Naive B cell (primary cell): Measurements from ENCODE around the gene STK39. TPM values are rescaled to one million over a fixed set of nuclear protein-coding genes. Genes with fewer than 3 reads are reported as not detected.

Source experiments
- ATAC-seq, 2 donors: fragments of 150-1000 bp; cut with Tn5 transposase; 2 replicates each; pipeline ENCODE4 v1.10.0; 2021; ENCODE audit warnings: low read depth in 2 of 2, mild to moderate bottlenecking in 2 of 2, moderate library complexity in 2 of 2
- DNase-seq: peaks from one replicate; pipeline ENCODE4 v3.0.0; 2022
- H3K27ac Mint-ChIP-seq, 6 donors: one replicate each; pipeline ENCODE4 v1.8.0; 2020 to 2022; ENCODE audit warnings: mild to moderate bottlenecking in 6 of 6, mixed read lengths in 6 of 6, moderate library complexity in 5 of 6, inconsistent platforms in 2 of 6
- H3K27me3 Mint-ChIP-seq, 3 donors: one replicate each; pipeline ENCODE4 v1.8.0; 2021 to 2022; ENCODE audit warnings: mixed read lengths in 3 of 3, mild to moderate bottlenecking in 1 of 3
- H3K36me3 Mint-ChIP-seq, 2 donors: one replicate each; pipeline ENCODE4 v1.8.0; 2020 to 2022; ENCODE audit warnings: mixed read lengths in 2 of 2, inconsistent platforms in 1 of 2, mild to moderate bottlenecking in 1 of 2
- H3K4me1 Mint-ChIP-seq, 3 donors: one replicate each; pipeline ENCODE4 v1.8.0; 2020 to 2022; ENCODE audit warnings: mixed read lengths in 3 of 3, inconsistent platforms in 1 of 3, mild to moderate bottlenecking in 1 of 3, moderate library complexity in 1 of 3
- H3K4me3 Mint-ChIP-seq, 8 donors: one replicate each; pipeline ENCODE4 v1.8.0; 2020 to 2022; ENCODE audit warnings: mild to moderate bottlenecking in 8 of 8, mixed read lengths in 8 of 8, moderate library complexity in 8 of 8, inconsistent platforms in 2 of 8
- H3K9me3 Mint-ChIP-seq, 7 donors: one replicate each; pipeline ENCODE4 v1.8.0; 2020 to 2022; ENCODE audit warnings: mixed read lengths in 7 of 7, mild to moderate bottlenecking in 5 of 7, inconsistent platforms in 2 of 7, moderate library complexity in 1 of 7
- polyA plus RNA-seq, 6 donors: library from polyadenylated mRNA; unstranded; fragments of 300-500 nt; fragmentation: Illumina TruSeq; gene quantifications; one replicate each; pipeline ENCODE4 v1.2.3, GENCODE V29; 2021; ENCODE audit warnings: low read depth in 6 of 6

The STK39 gene
- polyA plus RNA-seq, 6 donors from 2014 or later, result 1.3 to 2.9 (median 1.5) TPM

GRCh38 chr2:168181825-168182224 is 65.6 kb downstream of the STK39 start:
- no peak for DNase-seq
- Mint-ChIP-seq H3K9me3 (no peaks in the 10 kb centered on the region), H3K4me3 (no peak overlapping the region), H3K27me3 (no peaks in the 10 kb centered on the region), H3K4me1 (peaks cover 13 to 23% (median 14%) of the 10 kb centered on the region in 3 donors), H3K27ac (no peak overlapping the region), H3K36me3 (peaks cover 0 to 4% of the 10 kb centered on the region in 2 donors)
- ATAC-seq, result no peak

GRCh38 chr2:168180914-168181313 is 66.5 kb downstream of the STK39 start:
- H3K4me1 Mint-ChIP-seq, result peaks cover 16 to 31% (median 22%) of the 10 kb centered on the region in 3 donors

GRCh38 chr2:168180483-168180882 is 66.9 kb downstream of the STK39 start:
- Mint-ChIP-seq H3K4me1 (peaks cover 12 to 31% (median 22%) of the 10 kb centered on the region in 3 donors), H3K36me3 (peaks cover 0 to 4% of the 10 kb centered on the region in 2 donors), H3K27ac (no peak overlapping the region)

More at GRCh38 chr2:168180914-168181313, 66.5 kb downstream of the STK39 start:
- DNase-seq (no peak), ATAC-seq (no peak)
- H3K27ac Mint-ChIP-seq, result no peak overlapping the region
- H3K36me3 Mint-ChIP-seq, result peaks cover 0 to 4% of the 10 kb centered on the region in 2 donors
- H3K4me3 Mint-ChIP-seq, result no peak overlapping the region
- no peaks in the 10 kb centered on the region for H3K27me3 Mint-ChIP-seq
- H3K9me3 Mint-ChIP-seq, result no peaks in the 10 kb centered on the region

GRCh38 chr2:168179592-168179991 is 67.8 kb downstream of the STK39 start:
- H3K27ac Mint-ChIP-seq, result peak overlapping the region in 1 of 6 donors; percentile 53
- H3K36me3 Mint-ChIP-seq, result peaks cover 0 to 4% of the 10 kb centered on the region in 2 donors
- H3K4me3 Mint-ChIP-seq, result no peak overlapping the region
- ATAC-seq (no peak), DNase-seq (no peak)
- no peaks in the 10 kb centered on the region for H3K9me3 Mint-ChIP-seq
- H3K27me3 Mint-ChIP-seq, result no peaks in the 10 kb centered on the region
- H3K4me1 Mint-ChIP-seq, result peaks cover 17 to 37% (median 29%) of the 10 kb centered on the region in 3 donors

More at GRCh38 chr2:168180483-168180882, 66.9 kb downstream of the STK39 start:
- ATAC-seq, result no peak
- Mint-ChIP-seq H3K9me3 (no peaks in the 10 kb centered on the region), H3K27me3 (no peaks in the 10 kb centered on the region), H3K4me3 (no peak overlapping the region)
- no peak for DNase-seq

- Mint-ChIP-seq H3K27me3 (no peaks in the 10 kb centered on the region), H3K9me3 (no peaks in the 10 kb centered on the region), H3K27ac (no peak overlapping the region), H3K4me3 (no peak overlapping the region), H3K36me3 (peaks cover 0 to 4% of the 10 kb centered on the region in 2 donors), H3K4me1 (peaks cover 21 to 40% (median 31%) of the 10 kb centered on the region in 3 donors)
- DNase-seq, result no peak
- ATAC-seq, result no peak
These were observed 68.7 kb downstream of the STK39 start for GRCh38 chr2:168178520-168179324.

- peaks cover 21 to 31% (median 30%) of the 10 kb centered on the region in 3 donors for H3K4me1 Mint-ChIP-seq
- no peaks in the 10 kb centered on the region for H3K9me3 Mint-ChIP-seq
- H3K36me3 Mint-ChIP-seq, result peaks cover 0 to 4% of the 10 kb centered on the region in 2 donors
- DNase-seq (no peak), ATAC-seq (no peak)
- peak overlapping the region in 3 of 8 donors; percentile 30 to 50 (median 38) for H3K4me3 Mint-ChIP-seq
- peak overlapping the region in 2 of 6 donors; percentile 59 to 81 for H3K27ac Mint-ChIP-seq
- no peaks in the 10 kb centered on the region for H3K27me3 Mint-ChIP-seq
These were observed 71.0 kb downstream of the STK39 start for GRCh38 chr2:168176402-168176801.

GRCh38 chr2:168175469-168175868 is 71.9 kb downstream of the STK39 start:
- ATAC-seq (no peak), DNase-seq (no peak)
- Mint-ChIP-seq H3K27ac (no peak overlapping the region), H3K27me3 (no peaks in the 10 kb centered on the region), H3K4me3 (no peak overlapping the region), H3K36me3 (peaks cover 0 to 4% of the 10 kb centered on the region in 2 donors), H3K9me3 (no peaks in the 10 kb centered on the region), H3K4me1 (peaks cover 25 to 33% (median 31%) of the 10 kb centered on the region in 3 donors)

- Mint-ChIP-seq H3K27ac (peak overlapping the region in 5 of 6 donors; percentile 41 to 95 (median 81)), H3K36me3 (peaks cover 0 to 4% of the 10 kb centered on the region in 2 donors), H3K4me3 (peak overlapping the region; percentile 18 to 87 (median 72)), H3K9me3 (no peaks in the 10 kb centered on the region), H3K4me1 (peaks cover 26 to 35% (median 31%) of the 10 kb centered on the region in 3 donors), H3K27me3 (no peaks in the 10 kb centered on the region)
- ATAC-seq, result peak; percentile 88 to 92
- DNase-seq, result peak; percentile 33
These were observed 72.6 kb downstream of the STK39 start for GRCh38 chr2:168174756-168175155.

- ATAC-seq (no peak), DNase-seq (no peak)
- no peaks in the 10 kb centered on the region for H3K36me3 Mint-ChIP-seq
- no peak overlapping the region for H3K27ac Mint-ChIP-seq
- H3K9me3 Mint-ChIP-seq, result no peaks in the 10 kb centered on the region
- peaks cover 20 to 25% (median 21%) of the 10 kb centered on the region in 3 donors for H3K4me1 Mint-ChIP-seq
- H3K4me3 Mint-ChIP-seq, result no peak overlapping the region
- H3K27me3 Mint-ChIP-seq, result no peaks in the 10 kb centered on the region
These were observed 75.3 kb downstream of the STK39 start for GRCh38 chr2:168172071-168172470.

- no peaks in the 10 kb centered on the region for H3K36me3 Mint-ChIP-seq
- H3K9me3 Mint-ChIP-seq, result no peaks in the 10 kb centered on the region
- peaks cover 17 to 25% (median 22%) of the 10 kb centered on the region in 3 donors for H3K4me1 Mint-ChIP-seq
- H3K27me3 Mint-ChIP-seq, result no peaks in the 10 kb centered on the region
- DNase-seq, result no peak
- H3K27ac Mint-ChIP-seq, result no peak overlapping the region
- H3K4me3 Mint-ChIP-seq, result no peak overlapping the region
- no peak for ATAC-seq
These were observed 76.2 kb downstream of the STK39 start for GRCh38 chr2:168171059-168171762.

GRCh38 chr2:168169097-168169745 is 78.2 kb downstream of the STK39 start:
- ATAC-seq (no peak), DNase-seq (no peak)
- Mint-ChIP-seq H3K27ac (peak overlapping the region in 1 of 6 donors; percentile 62), H3K27me3 (no peaks in the 10 kb centered on the region), H3K4me3 (no peak overlapping the region), H3K36me3 (no peaks in the 10 kb centered on the region), H3K9me3 (no peaks in the 10 kb centered on the region), H3K4me1 (peaks cover 17 to 23% (median 19%) of the 10 kb centered on the region in 3 donors)

GRCh38 chr2:168167511-168168263 is 79.7 kb downstream of the STK39 start:
- ATAC-seq (no peak), DNase-seq (no peak)
- Mint-ChIP-seq H3K4me3 (no peak overlapping the region), H3K9me3 (no peaks in the 10 kb centered on the region), H3K36me3 (peaks cover 0 to 10% of the 10 kb centered on the region in 2 donors), H3K27ac (peak overlapping the region in 1 of 6 donors; percentile 31), H3K4me1 (peaks cover 17 to 23% (median 19%) of the 10 kb centered on the region in 3 donors), H3K27me3 (no peaks in the 10 kb centered on the region)
